GM21447 (cell line): ENCODE results near the gene PASD1.
"Not testable (repeated sequence)": the region's sequence is repeated elsewhere in the genome, so short reads cannot be mapped to it uniquely, and the experiment has no call there.

Experiments used
- ATAC-seq: cut with Tn5 transposase; IDR thresholded peaks from one replicate; pipeline ENCODE4 v1.9.1; 2021; ENCODE audit not compliant: unreplicated experiment

The PASD1 gene, protein sequence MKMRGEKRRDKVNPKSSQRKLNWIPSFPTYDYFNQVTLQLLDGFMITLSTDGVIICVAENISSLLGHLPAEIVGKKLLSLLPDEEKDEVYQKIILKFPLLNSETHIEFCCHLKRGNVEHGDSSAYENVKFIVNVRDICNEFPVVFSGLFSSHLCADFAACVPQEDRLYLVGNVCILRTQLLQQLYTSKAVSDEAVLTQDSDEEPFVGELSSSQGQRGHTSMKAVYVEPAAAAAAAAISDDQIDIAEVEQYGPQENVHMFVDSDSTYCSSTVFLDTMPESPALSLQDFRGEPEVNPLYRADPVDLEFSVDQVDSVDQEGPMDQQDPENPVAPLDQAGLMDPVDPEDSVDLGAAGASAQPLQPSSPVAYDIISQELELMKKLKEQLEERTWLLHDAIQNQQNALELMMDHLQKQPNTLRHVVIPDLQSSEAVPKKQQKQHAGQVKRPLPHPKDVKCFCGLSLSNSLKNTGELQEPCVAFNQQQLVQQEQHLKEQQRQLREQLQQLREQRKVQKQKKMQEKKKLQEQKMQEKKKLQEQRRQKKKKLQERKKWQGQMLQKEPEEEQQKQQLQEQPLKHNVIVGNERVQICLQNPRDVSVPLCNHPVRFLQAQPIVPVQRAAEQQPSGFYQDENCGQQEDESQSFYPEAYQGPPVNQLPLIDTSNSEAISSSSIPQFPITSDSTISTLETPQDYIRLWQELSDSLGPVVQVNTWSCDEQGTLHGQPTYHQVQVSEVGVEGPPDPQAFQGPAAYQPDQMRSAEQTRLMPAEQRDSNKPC

GRCh38 chrX:151563449-151563848 lies at the start of gene PASD1:
Gene PASD1 (plus strand): TSS chrX:151563675. CDS start chrX:151601554, 37,879 bp downstream.
- no peak for ATAC-seq

GRCh38 chrX:151515237-151515636 lies 48.2 kb upstream of the PASD1 start:
- no peak for ATAC-seq

- no peak for ATAC-seq
Observed at GRCh38 chrX:151516538-151517187, 46.8 kb upstream of the PASD1 start.

DNA sequence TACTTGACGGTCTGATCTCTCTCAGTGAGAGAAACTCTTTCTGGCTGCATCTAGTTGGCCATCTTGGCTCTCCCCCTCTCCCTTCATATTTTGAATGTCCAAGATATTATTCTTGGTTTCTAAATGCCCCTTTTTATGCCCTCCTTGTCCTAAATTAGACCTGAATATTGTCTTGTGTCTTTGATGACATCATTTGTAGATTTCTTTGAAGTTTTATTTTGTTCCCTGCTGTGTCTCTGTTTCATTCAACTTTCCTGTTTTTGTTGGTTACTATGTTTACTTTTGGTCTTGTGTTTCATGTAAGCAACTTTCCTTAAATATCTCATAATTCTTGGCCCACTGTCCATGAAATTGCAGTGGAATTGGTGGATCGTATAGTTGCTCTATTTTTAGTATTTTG lies 46.1 kb upstream of the PASD1 start:
- ATAC-seq, result no peak

- no peak for ATAC-seq
Observed at GRCh38 chrX:151523351-151523750, 40.1 kb upstream of the PASD1 start.

- no peak for ATAC-seq
Observed at GRCh38 chrX:151536571-151536970, 26.9 kb upstream of the PASD1 start.

GRCh38 chrX:151537572-151537971 lies 25.9 kb upstream of the PASD1 start:
- no peak for ATAC-seq

DNA sequence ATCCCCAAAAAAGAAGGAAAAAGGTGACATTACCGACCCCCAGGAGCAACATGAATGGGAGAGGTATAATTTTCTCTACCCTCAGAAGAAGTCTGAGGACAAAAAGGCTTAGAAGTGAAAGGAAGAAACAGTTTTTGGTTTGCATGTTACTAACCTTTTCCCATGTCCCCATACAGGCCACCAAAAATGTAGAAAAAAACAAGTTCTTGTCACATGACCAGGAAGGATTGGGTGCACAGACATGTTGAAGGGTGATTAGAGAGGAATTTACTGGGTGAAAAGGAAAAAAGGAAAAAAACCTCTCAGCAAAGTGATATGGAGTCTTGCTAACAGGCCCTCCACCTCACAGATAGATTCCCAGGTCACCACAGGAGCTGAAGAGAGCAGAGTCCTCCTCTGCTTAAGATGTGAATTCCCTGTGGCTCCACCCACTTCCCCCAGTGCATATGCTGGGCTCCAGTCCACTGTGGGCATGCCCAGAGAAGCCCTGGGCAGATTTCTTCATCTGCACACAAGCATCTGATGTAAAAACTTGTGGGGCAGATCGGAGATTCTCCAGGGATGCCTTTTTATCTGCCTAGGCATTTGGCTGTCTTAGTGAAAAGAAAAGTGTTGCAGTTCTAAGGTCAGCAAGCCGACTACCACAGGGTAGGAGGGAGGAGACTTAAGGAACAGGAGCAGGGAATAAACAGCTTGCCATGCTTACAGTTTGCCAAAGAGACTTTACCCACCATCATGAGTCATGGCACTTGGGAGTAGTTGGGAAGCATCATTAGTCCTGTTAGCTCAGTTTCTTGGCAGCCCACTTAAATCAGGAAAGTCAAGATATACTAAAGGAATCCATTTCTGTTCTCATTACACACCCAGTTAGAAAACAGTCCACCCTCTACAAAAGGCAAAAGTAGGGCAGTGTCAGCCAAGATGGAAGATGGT lies 25.0 kb upstream of the PASD1 start:
- no peak for ATAC-seq

- ATAC-seq, result no peak
Observed at GRCh38 chrX:151543706-151544105, 19.8 kb upstream of the PASD1 start.

GRCh38 chrX:151546226-151546625 lies 17.2 kb upstream of the PASD1 start:
- not testable (repeated sequence) for ATAC-seq

GRCh38 chrX:151551176-151551575 lies 12.3 kb upstream of the PASD1 start:
- not testable (repeated sequence) for ATAC-seq

- no peak for ATAC-seq
Observed at GRCh38 chrX:151552743-151553142, 10.7 kb upstream of the PASD1 start.

DNA sequence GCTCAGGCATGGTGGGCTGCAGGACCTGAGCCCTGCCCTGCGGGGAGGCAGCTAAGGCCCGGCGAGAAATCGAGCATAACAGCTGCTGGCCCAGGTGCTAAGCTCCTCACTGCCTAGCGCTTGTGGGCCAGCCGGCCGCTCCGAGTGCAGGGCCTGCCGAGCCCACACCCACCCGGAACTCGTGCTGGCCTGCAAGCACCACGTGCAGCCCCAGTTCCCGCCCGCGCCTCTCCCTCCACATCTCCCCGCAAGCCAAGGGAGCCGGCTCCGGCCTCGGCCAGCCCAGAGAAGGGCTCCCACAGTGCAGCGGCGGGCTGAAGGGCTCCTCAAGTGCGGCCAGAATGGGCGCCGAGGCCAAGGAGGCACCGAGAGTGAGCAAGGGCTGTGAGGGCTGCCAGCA lies 8.2 kb upstream of the PASD1 start:
- ATAC-seq, result not testable (repeated sequence)

GRCh38 chrX:151562485-151562884 lies 990 bp upstream of the PASD1 start:
- ATAC-seq, result not testable (repeated sequence)

GRCh38 chrX:151563003-151563402 lies 472 bp upstream of the PASD1 start:
- ATAC-seq, result not testable (repeated sequence)

GRCh38 chrX:151564035-151564434 lies 560 bp downstream of the PASD1 start:
- no peak for ATAC-seq

DNA sequence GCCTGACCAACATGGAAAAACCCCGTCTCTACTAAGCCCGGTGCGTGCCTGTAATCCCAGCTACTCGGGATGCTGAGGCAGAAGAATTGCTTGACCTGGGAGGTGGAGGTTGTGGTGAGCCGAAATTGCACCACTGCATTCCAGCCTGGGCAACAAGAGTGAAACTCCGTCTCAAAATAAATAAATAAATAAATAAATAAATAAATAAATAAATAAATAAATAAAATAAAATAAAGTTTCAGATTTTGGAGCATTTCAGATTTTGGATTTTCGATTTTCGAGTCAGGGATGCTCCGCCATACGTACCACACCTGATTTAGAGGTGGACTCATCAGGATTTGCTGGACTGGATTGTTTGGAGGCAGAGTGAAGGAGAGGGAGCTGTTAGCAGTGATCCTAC lies 3.4 kb downstream of the PASD1 start:
- ATAC-seq, result not testable (repeated sequence)

GRCh38 chrX:151570561-151570960 lies 7.1 kb downstream of the PASD1 start:
- no peak for ATAC-seq

- ATAC-seq, result not testable (repeated sequence)
Observed at GRCh38 chrX:151593384-151593783, 29.9 kb downstream of the PASD1 start.

- no peak for ATAC-seq
Observed at GRCh38 chrX:151596282-151596681, 32.8 kb downstream of the PASD1 start.

GRCh38 chrX:151604931-151605330 lies 41.5 kb downstream of the PASD1 start:
- no peak for ATAC-seq
